ENCODE results near the gene STK39.

STK39 gene

DNA sequence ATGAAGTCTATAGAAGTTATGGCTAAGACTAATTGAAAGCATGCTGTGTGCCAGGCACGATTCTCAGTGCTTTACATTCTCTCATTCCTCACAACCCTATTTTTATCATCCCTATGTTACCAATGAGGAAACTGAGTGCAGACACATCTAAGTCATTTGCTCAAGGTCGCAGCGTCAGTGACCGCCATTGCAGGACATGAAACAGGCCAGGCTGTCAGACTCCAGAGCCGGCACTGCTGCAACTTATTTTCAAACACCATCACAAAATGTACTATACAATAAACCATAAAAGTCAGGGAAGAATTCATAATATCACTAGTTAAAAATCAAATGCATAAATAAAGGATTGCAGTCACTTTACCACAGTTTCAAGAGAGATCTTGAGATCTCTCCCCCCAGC lies 5.6 kb downstream of the STK39 start:
- H3K27me3 ChIP-seq (ENCODE audit: insufficient read depth, poor library complexity, severe bottlenecking) = no peaks in the 10 kb centered on the region
- TF ChIP-seq SPI1 (IDR thresholded peaks at IDR 0.05; ENCODE audit: borderline replicate concordance, low read depth) = no peak
- TF ChIP-seq, protein P1, sequence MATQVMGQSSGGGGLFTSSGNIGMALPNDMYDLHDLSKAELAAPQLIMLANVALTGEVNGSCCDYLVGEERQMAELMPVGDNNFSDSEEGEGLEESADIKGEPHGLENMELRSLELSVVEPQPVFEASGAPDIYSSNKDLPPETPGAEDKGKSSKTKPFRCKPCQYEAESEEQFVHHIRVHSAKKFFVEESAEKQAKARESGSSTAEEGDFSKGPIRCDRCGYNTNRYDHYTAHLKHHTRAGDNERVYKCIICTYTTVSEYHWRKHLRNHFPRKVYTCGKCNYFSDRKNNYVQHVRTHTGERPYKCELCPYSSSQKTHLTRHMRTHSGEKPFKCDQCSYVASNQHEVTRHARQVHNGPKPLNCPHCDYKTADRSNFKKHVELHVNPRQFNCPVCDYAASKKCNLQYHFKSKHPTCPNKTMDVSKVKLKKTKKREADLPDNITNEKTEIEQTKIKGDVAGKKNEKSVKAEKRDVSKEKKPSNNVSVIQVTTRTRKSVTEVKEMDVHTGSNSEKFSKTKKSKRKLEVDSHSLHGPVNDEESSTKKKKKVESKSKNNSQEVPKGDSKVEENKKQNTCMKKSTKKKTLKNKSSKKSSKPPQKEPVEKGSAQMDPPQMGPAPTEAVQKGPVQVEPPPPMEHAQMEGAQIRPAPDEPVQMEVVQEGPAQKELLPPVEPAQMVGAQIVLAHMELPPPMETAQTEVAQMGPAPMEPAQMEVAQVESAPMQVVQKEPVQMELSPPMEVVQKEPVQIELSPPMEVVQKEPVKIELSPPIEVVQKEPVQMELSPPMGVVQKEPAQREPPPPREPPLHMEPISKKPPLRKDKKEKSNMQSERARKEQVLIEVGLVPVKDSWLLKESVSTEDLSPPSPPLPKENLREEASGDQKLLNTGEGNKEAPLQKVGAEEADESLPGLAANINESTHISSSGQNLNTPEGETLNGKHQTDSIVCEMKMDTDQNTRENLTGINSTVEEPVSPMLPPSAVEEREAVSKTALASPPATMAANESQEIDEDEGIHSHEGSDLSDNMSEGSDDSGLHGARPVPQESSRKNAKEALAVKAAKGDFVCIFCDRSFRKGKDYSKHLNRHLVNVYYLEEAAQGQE (IDR thresholded peaks at IDR 0.05; ENCODE audit: insufficient replicate concordance, low read depth) = no peak
- no peak overlapping the region for H3K4me3 ChIP-seq (replicated peaks; ENCODE audit: insufficient read depth, low read length)
- DNase-seq (ENCODE audit: low read depth in 1 of 2, low spot score in 1 of 2) = no peak
- no peak overlapping the region for H3K27ac ChIP-seq (replicated peaks)

DNA sequence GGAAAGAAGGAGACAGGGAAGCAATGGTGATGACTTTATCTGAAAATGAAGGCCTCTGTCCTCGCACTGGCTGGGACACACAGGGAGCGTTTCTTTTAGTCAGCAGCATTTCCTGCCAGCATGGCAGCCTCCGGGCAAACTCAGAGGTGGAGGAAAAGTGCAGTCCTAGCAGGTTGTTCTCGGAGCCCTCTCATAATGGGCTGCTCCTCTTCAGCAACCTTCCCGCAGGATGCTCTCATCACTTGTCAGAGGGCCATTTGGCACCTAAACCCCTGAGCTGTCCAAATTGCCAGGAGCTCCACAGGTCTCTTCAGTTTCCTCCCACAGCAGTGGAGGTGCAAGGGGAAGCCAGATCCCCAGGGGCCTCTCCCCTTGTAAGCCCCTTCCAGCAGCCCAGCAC lies 6.2 kb downstream of the STK39 start:
- H3K27ac ChIP-seq (replicated peaks) = no peak overlapping the region
- H3K27me3 ChIP-seq (ENCODE audit: insufficient read depth, poor library complexity, severe bottlenecking) = no peaks in the 10 kb centered on the region
- H3K4me3 ChIP-seq (replicated peaks; ENCODE audit: insufficient read depth, low read length) = no peak overlapping the region
- no peak for DNase-seq (ENCODE audit: low read depth in 1 of 2, low spot score in 1 of 2)
- no peak for TF ChIP-seq SPI1 (IDR thresholded peaks at IDR 0.05; ENCODE audit: borderline replicate concordance, low read depth)
- TF ChIP-seq, protein P1 (IDR thresholded peaks at IDR 0.05; ENCODE audit: insufficient replicate concordance, low read depth) = no peak

DNA sequence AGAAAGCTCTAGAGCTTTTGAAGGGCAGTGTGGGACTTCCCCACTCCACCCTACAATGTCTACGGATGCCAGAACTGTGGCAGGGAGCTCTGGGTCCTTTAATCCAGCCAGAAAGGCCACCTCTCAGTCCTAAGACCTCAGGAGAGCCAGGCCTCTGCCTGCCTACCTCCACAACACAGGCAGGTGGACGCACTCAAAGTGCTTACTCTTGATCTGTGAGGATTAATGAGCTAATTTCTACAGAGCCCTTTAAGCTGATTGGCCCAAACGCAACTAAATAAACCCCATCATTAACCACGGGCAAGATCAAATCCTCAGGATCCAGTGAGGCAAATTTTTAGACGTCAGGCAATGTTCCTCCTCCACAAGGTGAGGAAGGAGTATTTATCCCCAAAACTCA lies 8.1 kb downstream of the STK39 start:
- Histone ChIP-seq H3K4me3 (replicated peaks; ENCODE audit: insufficient read depth, low read length) (no peak overlapping the region), H3K27me3 (ENCODE audit: insufficient read depth, poor library complexity, severe bottlenecking) (no peaks in the 10 kb centered on the region), H3K27ac (replicated peaks) (no peak overlapping the region)
- TF ChIP-seq, protein P2, sequence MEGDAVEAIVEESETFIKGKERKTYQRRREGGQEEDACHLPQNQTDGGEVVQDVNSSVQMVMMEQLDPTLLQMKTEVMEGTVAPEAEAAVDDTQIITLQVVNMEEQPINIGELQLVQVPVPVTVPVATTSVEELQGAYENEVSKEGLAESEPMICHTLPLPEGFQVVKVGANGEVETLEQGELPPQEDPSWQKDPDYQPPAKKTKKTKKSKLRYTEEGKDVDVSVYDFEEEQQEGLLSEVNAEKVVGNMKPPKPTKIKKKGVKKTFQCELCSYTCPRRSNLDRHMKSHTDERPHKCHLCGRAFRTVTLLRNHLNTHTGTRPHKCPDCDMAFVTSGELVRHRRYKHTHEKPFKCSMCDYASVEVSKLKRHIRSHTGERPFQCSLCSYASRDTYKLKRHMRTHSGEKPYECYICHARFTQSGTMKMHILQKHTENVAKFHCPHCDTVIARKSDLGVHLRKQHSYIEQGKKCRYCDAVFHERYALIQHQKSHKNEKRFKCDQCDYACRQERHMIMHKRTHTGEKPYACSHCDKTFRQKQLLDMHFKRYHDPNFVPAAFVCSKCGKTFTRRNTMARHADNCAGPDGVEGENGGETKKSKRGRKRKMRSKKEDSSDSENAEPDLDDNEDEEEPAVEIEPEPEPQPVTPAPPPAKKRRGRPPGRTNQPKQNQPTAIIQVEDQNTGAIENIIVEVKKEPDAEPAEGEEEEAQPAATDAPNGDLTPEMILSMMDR (IDR thresholded peaks at IDR 0.05; ENCODE audit: insufficient read depth, low read length) = no peak
- no peak for TF ChIP-seq SPI1 (IDR thresholded peaks at IDR 0.05; ENCODE audit: borderline replicate concordance, low read depth)
- TF ChIP-seq, protein P1 (IDR thresholded peaks at IDR 0.05; ENCODE audit: insufficient replicate concordance, low read depth) = no peak
- TF ChIP-seq GABPA (IDR thresholded peaks at IDR 0.05; ENCODE audit: low read depth) = no peak
- no peak for TF ChIP-seq POLR2AphosphoS5 (IDR thresholded peaks at IDR 0.05; ENCODE audit: low read depth)
- no peak for DNase-seq (ENCODE audit: low read depth in 1 of 2, low spot score in 1 of 2)

DNA sequence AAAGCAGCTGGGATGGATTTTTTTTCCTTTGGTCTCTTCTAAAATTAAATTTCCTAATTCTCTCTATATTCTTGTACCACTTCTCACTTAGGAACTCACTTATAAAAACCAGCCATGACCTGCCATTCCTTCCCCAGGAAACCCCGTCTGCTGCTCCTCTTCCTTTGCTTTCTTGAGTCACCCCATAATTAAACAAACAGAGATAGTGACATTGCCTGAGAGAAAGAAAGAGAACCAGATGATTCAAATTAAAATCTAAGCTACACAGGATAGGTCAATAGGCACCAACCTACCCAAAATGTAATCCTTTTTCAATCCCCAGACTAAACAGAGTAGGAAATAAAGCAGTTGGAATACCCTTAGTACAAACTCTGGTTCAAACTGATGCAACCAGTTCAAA lies 9.7 kb downstream of the STK39 start:
- Histone ChIP-seq H3K27ac (replicated peaks) (no peak overlapping the region), H3K4me3 (replicated peaks; ENCODE audit: insufficient read depth, low read length) (no peak overlapping the region), H3K27me3 (ENCODE audit: insufficient read depth, poor library complexity, severe bottlenecking) (no peaks in the 10 kb centered on the region)
- TF ChIP-seq GABPA (IDR thresholded peaks at IDR 0.05; ENCODE audit: low read depth) (no peak), SPI1 (IDR thresholded peaks at IDR 0.05; ENCODE audit: borderline replicate concordance, low read depth) (no peak), POLR2AphosphoS5 (IDR thresholded peaks at IDR 0.05; ENCODE audit: low read depth) (no peak)
- TF ChIP-seq, protein P1 (IDR thresholded peaks at IDR 0.05; ENCODE audit: insufficient replicate concordance, low read depth) = no peak
- TF ChIP-seq, protein P2 (IDR thresholded peaks at IDR 0.05; ENCODE audit: insufficient read depth, low read length) = no peak
- DNase-seq (ENCODE audit: low read depth in 1 of 2, low spot score in 1 of 2) = no peak

Data from HL-60 (cell line).